Stimulated activated CD8-positive, alpha-beta memory T cell treated with anti-CD3 and anti-CD28 coated beads, Interleukin-7, amount 100 ng/mL, for 1 hour (primary cell): Measurements from ENCODE around the gene IL32.

Experiments
- DNase-seq, 2 donors: peaks; one replicate each; pipeline ENCODE4 v3.0.0-alpha.2; 2020; ENCODE audit warnings: low read depth in 2 of 2

IL32 gene

DNA sequence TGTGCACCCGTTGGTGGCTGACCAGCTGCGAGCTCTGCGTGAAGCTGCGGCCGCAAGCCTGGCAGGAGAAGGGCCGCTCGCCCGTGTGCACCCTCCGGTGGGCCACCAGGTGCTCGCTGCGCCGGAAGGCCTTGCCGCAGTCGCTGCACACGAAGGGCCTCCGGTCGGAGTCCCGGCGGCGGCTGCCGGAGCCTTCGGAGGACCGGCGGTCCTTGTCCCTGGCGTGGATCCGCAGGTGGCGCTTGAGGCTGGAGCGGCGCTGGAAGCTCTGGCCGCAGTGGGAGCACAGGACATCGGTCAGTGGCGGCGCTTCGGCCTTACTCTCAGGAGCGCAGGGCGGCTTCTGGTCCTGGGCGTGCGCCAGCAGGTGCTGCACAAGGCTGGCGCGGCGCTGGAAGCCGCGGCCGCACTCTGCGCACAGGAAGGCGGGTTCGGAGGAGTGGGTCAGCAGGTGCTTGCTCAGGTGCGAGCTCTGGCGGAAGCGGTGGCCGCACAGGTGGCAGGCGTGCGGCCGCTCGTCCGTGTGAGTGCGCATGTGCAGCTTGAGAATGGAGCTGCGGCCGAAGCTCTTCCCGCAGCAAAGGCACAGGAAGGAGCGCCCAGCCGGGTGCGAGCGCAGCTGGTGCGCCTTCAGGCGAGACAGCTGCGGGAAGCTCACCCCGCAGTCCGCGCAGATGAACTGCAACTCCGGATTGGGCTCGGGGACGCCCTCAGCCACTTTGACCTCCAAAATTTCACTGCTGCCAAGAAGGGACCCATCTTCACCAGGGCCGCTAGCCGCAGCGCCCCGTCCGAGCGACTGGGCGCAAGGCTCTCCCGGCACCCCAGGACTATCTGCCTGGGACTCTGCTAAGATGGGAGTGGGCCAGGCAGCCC, 24.5 kb downstream of the IL32 start:
- DNase-seq: no peak

DNA sequence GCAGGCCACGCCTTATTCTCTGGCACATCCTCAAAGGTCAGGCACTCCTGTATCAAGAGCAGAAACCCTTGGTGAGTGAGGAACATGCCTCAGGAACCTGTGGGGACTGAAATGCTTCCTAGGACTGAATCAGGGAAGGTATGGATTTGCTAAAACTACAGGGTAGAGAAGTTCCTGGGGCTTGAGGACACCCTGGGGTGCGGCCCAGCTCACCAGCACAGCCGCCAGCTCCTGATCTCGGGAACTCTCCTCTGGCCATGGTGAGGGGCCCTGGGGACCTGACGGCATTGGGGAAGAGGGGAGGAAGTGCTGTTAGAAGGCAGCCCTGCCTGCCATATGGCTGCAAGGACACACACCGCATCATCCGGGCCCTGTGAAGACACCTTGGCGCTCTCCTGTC, 26.1 kb downstream of the IL32 start:
- no peak for DNase-seq

DNA sequence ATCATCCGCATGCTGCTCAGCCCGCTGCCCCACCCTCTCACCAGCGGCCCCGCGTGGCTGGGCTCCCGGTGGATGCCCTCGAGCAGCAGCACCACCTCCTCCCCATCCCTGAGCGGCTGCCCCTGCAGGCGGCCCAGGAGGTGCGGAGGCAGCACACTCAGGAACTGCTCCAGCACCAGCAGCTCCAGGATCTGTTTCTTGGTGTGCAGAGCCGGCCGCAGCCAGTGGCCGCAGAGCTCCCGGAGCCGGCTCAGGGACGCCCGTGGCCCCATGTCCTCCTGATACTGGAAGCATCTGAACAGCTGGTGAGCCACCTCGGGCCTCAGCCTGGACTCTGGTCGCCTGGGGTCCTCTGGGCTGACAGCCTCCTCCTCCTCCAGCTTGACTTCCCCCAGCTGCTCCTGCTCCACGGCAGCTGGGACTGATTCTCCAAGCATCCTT, 27.1 kb downstream of the IL32 start:
- no peak for DNase-seq

DNA sequence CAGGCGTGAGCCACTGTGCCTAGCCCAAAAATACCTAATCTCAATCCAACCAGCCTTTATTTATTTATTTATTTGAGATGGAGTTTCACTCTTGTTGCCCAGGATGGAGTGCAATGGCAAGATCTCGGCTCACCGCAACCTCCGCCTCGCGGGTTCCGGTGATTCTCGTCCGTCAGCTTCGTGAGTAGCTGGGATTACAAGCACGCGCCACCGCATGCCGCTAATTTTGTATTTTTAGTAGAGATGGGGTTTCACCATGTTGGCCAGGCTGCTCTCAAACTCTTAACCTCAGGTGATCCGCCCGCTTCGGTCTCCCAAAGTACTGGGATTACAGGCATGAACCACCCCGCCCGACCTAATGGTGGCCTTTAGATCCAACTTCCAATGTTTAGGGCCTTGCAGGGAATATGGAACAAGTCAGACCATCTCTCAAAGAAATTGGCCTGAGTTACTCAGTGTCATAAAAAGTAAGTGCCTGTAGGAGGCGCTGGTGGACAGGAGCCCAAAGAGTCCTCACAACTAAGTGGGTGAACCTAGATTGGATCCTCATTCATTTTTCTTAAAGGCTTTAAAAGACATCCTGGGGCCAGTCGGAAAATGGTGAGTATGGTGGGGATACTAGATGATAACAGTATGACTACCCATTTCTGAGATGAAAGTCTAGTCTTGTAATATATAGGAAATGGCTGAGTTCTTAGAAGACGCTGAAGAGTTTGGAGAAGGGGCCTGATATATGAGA, 29.0 kb downstream of the IL32 start:
- no peak for DNase-seq

DNA sequence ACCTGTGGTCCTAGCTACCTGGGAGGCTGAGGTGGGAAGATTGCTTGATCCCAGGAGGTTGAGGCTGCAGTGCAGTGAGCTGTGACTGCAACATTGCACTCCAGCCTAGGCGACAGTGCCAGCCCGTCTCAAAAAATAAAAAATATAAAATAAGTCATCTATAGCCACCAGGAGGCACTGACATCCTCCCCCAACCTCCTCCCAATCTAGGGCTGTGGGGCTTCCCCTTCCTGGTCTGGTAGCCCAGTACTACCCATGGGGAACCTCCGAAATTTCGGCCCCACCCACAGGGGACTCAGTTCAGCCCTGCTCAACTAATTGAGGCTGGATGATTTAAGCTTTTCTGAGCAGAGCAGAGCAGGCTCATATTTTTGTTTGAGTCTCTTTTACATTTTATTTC, 30.4 kb downstream of the IL32 start:
- no peak for DNase-seq

DNA sequence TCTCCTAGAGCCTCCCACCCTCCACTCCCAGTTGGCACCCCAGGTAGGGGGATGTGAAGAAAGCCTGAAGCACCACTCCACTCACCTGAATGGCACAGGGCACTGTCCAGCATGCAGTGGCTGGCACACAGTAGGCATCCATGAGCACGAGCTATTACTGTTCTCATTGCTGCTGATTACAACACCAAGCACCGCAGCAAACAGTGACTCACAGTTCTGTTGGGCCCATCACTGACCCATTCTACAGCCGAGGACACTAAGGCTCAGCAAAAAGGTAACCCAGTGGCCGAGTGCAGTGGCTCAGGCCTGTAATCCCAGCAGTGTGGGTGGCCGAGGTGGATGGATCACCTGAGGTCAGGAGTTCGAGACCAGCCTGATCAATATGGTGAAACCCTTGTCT, 30.9 kb downstream of the IL32 start:
- DNase-seq: no peak

DNA sequence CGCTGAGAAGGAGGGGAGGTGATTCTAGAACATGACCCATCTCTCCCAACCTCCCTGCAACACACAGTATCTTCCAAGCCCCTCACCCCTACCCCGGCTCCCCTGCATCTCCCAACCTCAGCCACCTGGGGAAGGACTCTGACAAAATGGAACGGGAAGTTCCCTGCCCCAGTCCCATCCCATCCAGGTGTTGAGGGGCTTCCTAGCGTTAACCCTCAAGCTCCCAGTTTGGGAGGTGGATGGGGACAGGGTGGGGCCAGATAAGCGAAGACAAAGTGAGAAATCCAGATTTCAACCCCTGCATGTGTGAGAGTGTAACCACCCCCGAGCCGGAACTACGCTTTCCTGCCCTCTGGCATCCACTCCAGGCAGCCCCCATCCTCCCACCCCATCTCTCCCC, 31.8 kb downstream of the IL32 start:
- no peak for DNase-seq

DNA sequence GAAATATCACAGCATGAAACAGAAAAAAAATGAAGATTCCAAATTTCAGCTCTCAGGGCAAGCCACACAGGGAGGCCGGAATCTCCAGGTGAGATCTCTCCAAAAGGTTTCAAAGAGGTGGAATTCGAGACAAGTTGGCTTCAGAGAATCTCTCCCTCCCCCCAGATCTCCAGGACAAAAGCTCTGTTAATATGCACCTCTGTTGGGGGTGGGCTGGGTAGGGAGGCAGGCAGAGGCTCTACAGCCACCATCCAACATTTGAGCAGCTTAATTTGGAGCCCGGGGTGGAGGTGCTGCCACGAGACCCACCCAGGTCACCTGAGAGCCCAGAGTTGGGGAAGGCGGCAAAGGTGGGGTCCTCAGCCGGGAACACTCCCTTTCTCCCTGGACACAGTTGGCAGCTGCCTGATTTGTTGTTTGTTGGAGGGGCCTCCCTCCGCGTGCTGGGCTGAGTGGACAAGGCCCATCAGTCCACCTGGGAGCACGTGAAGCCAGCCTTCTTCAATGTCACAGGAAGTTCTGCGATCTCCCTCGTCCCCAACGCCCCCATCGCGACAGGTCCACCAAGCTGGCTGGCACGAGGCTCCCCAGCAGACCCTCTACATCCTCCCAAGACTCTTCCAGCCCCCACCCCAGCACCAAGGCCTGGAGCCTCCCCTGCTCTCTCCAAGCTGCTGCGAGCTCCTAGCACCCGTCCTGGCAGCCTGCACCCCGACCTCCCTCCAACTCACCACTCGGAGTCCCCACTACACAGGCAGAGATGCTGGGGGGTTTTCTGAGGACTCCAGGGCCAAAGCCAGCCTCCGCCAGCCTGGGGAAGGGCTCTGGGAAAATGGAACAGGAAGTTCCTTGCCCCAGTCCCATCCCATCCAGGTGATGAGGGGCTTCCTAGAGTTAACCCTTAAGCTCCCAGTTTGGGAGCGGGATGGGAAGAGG, 33.3 kb downstream of the IL32 start, which contains the start of gene ZSCAN10:
TSS of gene ZSCAN10 (minus strand) at position 836 of the 936 bp plus-strand sequence. CDS start 6,357 bp downstream, outside the sequence.
- DNase-seq: no peak

DNA sequence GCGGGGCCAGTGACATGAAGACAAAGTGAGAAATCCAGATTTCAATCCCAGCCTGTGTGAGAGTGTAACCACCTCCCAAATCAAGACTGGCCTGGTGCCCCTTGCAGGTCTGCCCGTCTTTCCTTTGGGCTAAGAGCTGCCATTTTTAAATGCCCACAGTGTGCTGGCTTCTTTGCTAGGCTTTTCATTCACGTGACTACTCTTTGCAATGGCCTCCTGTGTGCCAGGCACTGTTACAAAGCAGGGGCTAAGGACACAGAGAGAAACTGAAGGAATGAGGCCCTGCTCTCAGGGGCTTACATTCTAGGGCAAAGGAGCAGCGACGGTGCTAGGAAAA, 33.9 kb downstream of the IL32 start:
- no peak for DNase-seq

DNA sequence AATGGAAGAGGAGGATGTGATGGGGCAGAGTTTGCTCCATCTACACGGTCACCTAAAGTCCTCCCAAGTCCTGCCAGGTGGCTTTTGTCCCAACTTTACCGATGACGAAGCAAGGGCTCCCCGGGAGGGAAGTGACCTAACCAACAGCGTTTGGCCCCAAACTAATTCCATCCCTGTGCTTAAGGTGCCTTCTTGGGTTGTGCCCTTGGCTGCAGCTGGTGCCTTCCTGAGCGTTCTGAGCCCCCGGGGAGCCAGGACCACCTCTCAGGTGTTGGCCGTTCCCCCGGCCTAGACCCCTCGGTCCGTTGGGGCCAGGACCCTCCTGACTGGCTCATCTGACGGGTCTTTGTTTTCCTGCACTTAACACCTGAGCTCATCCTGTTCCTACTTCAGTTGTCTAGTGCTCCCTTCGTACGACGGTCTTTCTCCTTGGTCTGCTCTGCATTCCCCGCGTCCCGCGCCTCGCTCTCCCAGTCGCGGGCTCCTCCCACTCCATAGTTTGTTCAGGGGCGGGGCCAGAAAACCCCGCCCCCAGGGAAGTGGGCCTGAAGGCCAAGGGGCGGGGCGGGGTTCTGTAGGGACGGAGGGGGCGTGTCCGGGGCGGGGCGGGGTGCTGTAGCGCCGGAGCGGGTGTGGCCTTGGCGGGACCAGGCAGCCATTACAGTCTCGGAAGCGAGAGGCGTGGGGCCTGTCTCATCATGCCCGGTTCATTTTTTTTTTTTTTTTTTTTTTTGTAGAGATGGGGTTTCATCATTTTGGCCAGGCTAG, 34.5 kb downstream of the IL32 start:
- peak; percentile 72 to 82 for DNase-seq

DNA sequence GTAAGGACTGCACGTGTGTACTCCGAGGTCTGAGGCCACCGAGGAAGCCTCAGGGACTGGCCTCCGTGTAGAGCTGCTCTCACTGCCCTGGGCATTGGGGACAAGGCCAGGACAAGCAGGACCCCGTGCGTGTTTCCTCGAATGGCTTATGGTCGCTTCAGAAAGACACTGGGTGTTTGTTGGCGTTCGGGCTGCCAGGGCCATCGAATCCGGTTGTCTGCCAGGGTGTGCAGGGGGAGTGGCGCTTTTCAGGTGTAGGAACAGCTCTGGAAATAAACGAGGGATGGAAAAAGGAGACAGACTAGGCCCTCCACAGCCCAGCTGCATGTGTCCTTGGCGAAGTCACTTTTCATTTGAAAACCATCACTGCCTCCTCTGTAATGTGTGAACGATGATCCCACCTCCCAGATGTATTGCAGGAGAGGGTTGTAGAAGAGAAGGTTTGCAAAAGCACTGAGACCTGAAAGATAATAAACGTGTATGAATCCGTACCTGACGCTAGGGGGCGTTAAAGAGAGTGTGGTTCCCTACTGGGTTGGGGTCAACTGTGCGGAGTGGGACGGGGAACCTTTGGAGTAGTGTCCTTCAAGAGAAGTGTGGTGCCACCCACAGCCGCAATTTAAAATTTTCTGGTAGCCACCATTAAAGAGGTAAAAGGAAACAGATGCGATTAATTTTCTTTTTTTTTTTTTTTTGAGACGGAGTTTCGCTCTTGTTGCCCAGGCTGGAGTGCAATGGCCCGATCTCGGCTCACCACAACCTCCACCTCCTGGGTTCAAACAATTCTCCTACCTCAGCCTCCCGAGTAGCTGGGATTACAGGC, 35.8 kb downstream of the IL32 start:
- no peak for DNase-seq

DNA sequence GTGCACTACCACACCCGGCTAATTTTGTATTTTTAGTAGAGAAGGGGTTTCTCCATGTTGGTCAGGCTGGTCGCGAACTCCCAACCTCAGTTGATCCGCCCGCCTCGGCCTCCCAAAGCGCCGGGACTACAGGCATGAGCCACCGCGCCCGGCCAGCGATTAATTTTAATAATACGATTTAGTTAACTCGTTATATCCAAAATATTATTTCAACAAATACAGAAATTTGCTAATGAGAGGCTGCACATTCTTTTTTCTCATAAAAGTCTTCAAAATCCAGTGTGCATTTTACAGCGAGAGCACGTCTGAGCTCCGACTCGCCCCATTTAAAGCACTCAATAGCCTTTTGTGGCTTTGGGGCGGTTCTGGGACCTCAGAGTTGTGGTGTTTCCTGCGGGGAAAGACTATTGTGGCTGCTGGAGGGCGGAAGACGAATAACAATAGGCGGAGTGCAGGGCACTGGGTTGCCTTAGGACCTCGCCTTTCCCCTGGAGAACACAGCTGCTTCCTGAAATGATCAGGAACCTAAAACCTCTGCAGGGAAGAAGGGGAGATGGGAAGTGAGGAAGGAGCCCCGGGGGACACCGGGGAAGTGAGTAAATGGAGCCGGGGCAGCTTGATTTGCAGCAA, 36.5 kb downstream of the IL32 start:
- peak in 1 of 2 donors; percentile 16 for DNase-seq

DNA sequence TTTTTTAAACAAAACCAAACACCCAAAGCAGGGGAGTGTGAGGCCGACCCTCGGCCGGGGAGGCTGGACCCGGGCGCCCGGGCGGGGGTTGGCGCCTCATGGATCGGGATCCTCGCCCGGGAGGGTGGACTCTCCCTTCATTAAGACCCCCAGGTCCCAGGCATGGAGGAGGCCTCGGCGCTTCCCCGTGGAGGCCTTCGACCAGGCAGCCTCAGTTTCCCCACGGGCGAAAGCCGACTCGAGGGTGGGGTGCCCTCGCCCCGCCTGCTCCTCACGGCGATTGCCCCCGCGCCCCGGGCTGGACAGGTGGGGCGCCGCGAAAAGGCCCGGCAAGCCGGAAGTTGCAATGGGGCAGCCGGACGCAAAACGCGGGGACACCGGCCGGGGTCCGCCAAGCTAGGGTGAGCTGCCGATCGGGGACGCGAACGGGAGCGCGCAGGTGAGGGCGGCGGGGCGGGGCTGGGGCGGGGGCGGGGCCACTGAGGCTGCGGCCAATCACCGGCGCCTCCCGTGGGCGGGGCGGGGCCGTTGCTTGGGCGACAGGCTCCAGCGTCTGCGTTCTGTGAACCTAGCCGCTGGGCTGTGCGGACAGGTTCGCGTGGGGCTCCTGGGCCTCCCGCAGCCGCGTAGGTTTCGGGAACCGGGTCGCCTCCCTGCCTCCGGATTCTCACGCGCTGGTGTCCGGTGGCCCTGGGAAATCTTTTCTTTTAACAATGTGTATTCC, 40.9 kb downstream of the IL32 start:
- DNase-seq: peak; percentile 79 to 80

DNA sequence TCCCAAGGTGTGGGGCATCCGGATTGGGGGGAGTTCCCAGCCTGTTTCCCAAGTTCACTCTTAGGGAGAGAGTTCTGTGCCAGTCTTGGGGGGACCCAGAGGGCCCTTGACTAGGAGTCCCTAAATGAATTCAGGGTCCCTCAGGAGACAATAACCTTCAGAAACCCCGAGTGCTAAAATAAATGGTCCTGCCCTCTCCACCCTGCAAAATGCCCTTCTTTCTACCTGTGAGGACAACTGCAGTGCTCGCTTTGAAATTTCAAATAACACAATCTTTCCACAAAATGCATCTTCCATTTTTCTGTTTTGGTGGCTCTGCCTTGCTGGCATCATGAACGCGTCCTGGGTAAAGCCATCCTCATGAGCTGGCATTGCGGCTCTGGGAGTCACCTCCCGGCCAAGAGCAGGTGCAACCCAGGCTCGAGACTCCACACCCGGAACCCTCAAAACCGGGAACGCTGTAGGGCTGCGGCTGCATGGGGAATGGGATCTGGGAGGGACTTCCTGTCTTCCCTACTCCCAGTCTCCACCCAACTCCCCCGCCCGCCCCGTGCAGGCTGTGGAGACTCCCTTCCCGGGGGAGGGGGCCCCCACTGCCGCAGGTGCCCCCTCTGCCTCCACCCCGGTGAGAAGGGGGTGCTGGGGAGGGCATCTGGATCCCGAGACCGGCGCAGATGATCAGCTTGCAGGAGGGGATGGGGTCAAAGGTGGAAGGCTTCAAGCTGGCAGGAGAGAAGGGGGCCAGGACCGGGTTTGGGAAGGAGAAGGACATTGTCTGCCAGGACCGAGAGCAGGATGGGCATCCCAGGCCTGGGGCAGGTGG, 46.8 kb downstream of the IL32 start, which contains the start of gene ZNF205:
TSS of gene ZNF205 (plus strand) at position 529 of the 823 bp plus-strand sequence. CDS start 845 bp downstream, outside the sequence.
- DNase-seq: no peak

DNA sequence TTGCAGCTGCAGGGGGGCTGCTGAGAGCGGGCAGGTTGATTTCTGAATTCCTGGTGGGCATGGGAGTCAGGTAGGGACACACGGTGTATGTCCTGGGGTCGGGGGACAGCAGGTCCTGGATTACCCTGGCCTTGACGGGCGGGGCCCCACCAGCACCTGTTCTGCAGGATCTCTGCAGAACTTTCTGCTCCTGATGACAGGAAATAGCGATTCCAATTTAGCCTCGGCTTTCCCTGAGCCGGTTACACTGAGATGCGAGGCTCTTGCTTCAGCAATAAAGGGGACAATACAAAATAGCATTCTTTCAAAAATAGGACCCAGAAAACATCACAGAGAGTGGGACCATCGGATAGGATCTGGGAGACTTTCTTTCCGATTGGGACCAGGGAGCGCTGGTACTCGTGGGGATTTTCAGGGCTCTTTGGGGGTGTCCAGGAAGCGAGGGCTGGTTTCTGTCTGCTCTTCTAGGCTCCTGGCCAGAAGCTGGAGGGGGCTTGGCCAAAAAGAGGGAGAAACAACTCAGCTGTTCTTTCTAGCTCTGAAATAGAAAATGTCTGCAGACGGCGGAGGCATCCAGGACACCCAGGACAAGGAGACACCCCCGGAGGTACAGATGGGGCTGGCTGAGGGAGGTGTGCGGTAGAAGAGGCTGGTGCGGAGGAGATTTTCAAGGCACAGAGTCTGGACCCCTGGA, 47.6 kb downstream of the IL32 start:
- DNase-seq: no peak

DNA sequence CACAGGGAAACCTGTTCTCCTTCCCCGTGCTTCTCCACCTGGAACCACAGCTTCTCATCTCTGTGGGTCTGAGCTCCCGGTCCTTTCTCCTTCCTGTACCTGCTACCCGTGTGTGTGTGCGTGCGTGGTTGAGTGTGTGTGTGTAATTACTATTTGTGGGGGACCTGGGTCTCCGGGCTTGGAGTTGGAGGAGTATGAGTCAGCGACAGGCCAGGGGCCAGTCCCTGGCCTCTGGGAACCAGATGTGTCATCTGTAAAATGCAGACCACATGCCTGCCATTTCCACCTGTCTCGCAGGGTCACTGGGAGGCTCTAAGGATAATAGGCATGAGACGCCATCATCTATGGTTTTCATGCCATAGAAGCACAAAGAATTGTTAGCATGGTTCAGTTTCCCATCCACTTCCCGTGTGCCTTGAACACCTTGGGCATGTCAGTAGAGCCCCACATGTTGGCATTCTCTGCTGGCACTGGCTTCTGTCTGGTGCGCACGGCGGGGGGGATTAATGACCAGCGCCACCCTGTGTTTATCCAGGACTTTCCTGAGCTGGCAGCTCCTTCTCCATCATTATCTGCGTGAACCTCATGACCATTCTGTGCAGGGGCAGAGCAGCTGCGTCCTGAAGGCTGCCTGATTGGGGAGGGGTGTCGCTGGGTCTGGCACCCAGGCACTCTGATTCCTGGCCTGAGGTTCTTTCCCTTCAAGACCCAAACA, 48.5 kb downstream of the IL32 start:
- DNase-seq: no peak

DNA sequence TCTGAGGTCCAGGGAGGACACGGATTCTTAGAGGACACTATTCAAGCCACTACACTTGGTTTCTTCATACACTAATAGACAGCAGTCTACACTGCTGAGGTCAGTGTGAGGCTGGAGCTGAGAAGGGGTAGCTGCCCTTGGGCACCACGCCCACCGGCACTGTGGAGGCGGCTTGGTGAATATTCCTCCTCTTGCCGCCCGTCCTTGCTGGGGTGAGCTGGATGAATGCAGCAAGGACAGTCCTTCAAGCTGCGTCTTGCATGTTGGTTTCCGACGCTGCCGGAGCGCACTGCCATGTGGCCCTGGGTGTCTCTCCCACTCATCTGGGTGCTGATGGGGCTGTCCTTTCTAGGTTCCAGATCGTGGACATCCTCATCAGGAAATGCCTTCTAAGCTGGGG, 49.6 kb downstream of the IL32 start:
- DNase-seq: no peak
